HepG2 (cell line): ENCODE measurements around the gene TCF23. TPM values are rescaled to one million over a fixed set of nuclear protein-coding genes. Genes with fewer than 3 reads are reported as not detected.

Experiments used
- DNMT1 ChIP-seq: sonication (generic); formaldehyde crosslinking; IDR thresholded peaks from 2 replicates; pipeline ENCODE4 v1.5.1; 2020; ENCODE audit warnings: mild to moderate bottlenecking, missing genetic modification reagents
- GPBP1L1 ChIP-seq: sonication (generic); formaldehyde crosslinking; IDR thresholded peaks from 2 replicates; pipeline ENCODE4 v1.5.0; 2020; ENCODE audit warnings: mild to moderate bottlenecking, missing genetic modification reagents
- GTF2F1 ChIP-seq: fragments of 150-350 bp; IDR thresholded peaks from 2 replicates; pipeline ENCODE4 v1.6.1; 2014; ENCODE audit warnings: low read length
- KDM1A ChIP-seq: IDR thresholded peaks from 2 replicates; pipeline ENCODE4 v1.6.1; 2016; ENCODE audit warnings: missing compliant biosample characterization
- KDM5A ChIP-seq: fragments of 200-600 bp; sonication (generic); IDR thresholded peaks from 2 replicates; pipeline ENCODE4 v1.7.0; 2018; ENCODE audit warnings: antibody characterized with exemption, mild to moderate bottlenecking, low read length, borderline replicate concordance
- KMT2A ChIP-seq: sonication (generic); formaldehyde crosslinking; IDR thresholded peaks from 2 replicates; pipeline ENCODE4 v1.4.0; 2020; ENCODE audit warnings: missing genetic modification reagents
- LCORL ChIP-seq, 2 experiments: fragments of 450-650 bp in 1 of 2; sonication (generic) in 1 of 2; formaldehyde crosslinking in 1 of 2; IDR thresholded peaks; 2 replicates each; pipeline versions ENCODE4 v1.5.0 to v1.6.1; 2017 to 2020; ENCODE audit warnings: antibody characterized with exemption in 1 of 2, missing genetic modification reagents in 1 of 2
- MAX ChIP-seq: IDR thresholded peaks from 2 replicates; pipeline ENCODE4 v1.6.1; 2012; ENCODE audit warnings: inconsistent platforms
- NR1H2 ChIP-seq: sonication (generic); formaldehyde crosslinking; IDR thresholded peaks from 2 replicates; pipeline ENCODE4 v1.8.1; 2022; ENCODE audit warnings: low read depth, missing genetic modification reagents, borderline replicate concordance
- PAWR ChIP-seq: sonication (generic); formaldehyde crosslinking; IDR thresholded peaks from 2 replicates; pipeline ENCODE4 v1.4.0; 2020; ENCODE audit warnings: missing genetic modification reagents, mild to moderate bottlenecking, borderline replicate concordance
- PHF21A ChIP-seq: sonication (generic); formaldehyde crosslinking; IDR thresholded peaks from 2 replicates; pipeline ENCODE4 v1.5.0; 2020; ENCODE audit warnings: mild to moderate bottlenecking, missing genetic modification reagents
- RAD51 ChIP-seq: fragments of 450-650 bp; IDR thresholded peaks from 2 replicates; pipeline ENCODE4 v1.6.1; 2016; ENCODE audit warnings: borderline replicate concordance
- RXRB ChIP-seq: IDR thresholded peaks from 2 replicates; pipeline ENCODE4 v1.6.1; 2016; ENCODE audit warnings: borderline replicate concordance, missing genetic modification reagents, missing compliant biosample characterization
- SIX4 ChIP-seq: sonication (generic); formaldehyde crosslinking; IDR thresholded peaks from 2 replicates; pipeline ENCODE4 v1.4.0; 2020; ENCODE audit warnings: missing genetic modification reagents
- SMAD9 ChIP-seq: sonication (generic); formaldehyde crosslinking; IDR thresholded peaks from 2 replicates; pipeline ENCODE4 v1.5.1; 2020; ENCODE audit warnings: mild to moderate bottlenecking, missing genetic modification reagents
- SNRNP70 ChIP-seq: fragments of 200-400 bp; formaldehyde crosslinking; IDR thresholded peaks from 2 replicates; pipeline ENCODE4 v1.6.1; 2017; ENCODE audit warnings: mild to moderate bottlenecking, low read depth, low read length, moderate library complexity
- TAF1 ChIP-seq: sonication (generic); formaldehyde crosslinking; IDR thresholded peaks from 2 replicates; pipeline ENCODE4 v1.4.0; 2020; ENCODE audit warnings: missing genetic modification reagents
- TBX2 ChIP-seq: sonication (generic); formaldehyde crosslinking; IDR thresholded peaks from 2 replicates; pipeline ENCODE4 v1.5.0; 2020; ENCODE audit warnings: missing genetic modification reagents, mild to moderate bottlenecking, borderline replicate concordance
- XRCC5 ChIP-seq: fragments of 200-400 bp; formaldehyde crosslinking; optimal IDR thresholded peaks from 2 replicates; pipeline ENCODE3; 2017; ENCODE audit warnings: mild to moderate bottlenecking, low read length
- YY1 ChIP-seq: IDR thresholded peaks from 2 replicates; pipeline ENCODE4 v1.6.1; 2011; ENCODE audit warnings: low read length, low read depth, moderate library complexity, mild to moderate bottlenecking; ENCODE audit not compliant: insufficient read depth, insufficient replicate concordance
- ZNF136 ChIP-seq: sonication (generic); formaldehyde crosslinking; IDR thresholded peaks from 2 replicates; pipeline ENCODE4 v1.8.1; 2022; ENCODE audit warnings: low read depth, mild to moderate bottlenecking, moderate library complexity, missing genetic modification reagents
- ZNF224 ChIP-seq: sonication (generic); formaldehyde crosslinking; IDR thresholded peaks from 2 replicates; pipeline ENCODE4 v1.5.0; 2020; ENCODE audit warnings: mild to moderate bottlenecking, missing genetic modification reagents
- ZNF275 ChIP-seq: sonication (generic); formaldehyde crosslinking; IDR thresholded peaks from 2 replicates; pipeline ENCODE4 v1.8.0; 2022; ENCODE audit warnings: missing genetic modification reagents, mild to moderate bottlenecking, inconsistent platforms, borderline replicate concordance
- ZNF629 ChIP-seq: sonication (generic); formaldehyde crosslinking; conservative IDR thresholded peaks from 2 replicates; pipeline ENCODE4 v1.5.0; 2020; ENCODE audit warnings: missing genetic modification reagents
- ZSCAN20 ChIP-seq: sonication (generic); formaldehyde crosslinking; IDR thresholded peaks from 2 replicates; pipeline ENCODE4 v1.4.0; 2020; ENCODE audit warnings: missing genetic modification reagents, mild to moderate bottlenecking, borderline replicate concordance
- polyA plus RNA-seq, 8 experiments: library from polyadenylated mRNA; depleted of rRNA in 3 of 8; stranded (reverse) in 7 of 8; unstranded in 1 of 8; fragments of >200 nt; fragmentation: Illumina TruSeq in 4 of 8; extraction: Trizol in 4 of 8; gene quantifications; 2 replicates each; pipeline versions ENCODE4 v1.2.1 to v1.2.3, GENCODE V29; 2011 to 2016; ENCODE audit warnings: low read depth in 4 of 8, missing spikeins in 1 of 8, mixed read lengths in 1 of 8; ENCODE audit not compliant: insufficient read depth in 1 of 8
- total RNA-seq, 5 experiments: library from RNA; depleted of rRNA; stranded (reverse); fragments of >200 nt; fragmentation: Illumina TruSeq; extraction: Trizol; gene quantifications; 2 replicates each; pipeline ENCODE4 v1.2.3, GENCODE V29; 2016; ENCODE audit warnings: low read depth in 1 of 5
- TF ChIP-seq, protein P1 (sequence below): sonication (generic); formaldehyde crosslinking; IDR thresholded peaks from 2 replicates; pipeline ENCODE4 v1.5.1; 2020; ENCODE audit warnings: missing genetic modification reagents, mild to moderate bottlenecking, borderline replicate concordance

The TCF23 gene
- total and polyA plus RNA-seq, 2 of the 13 experiments (the other 11 are each of a cell fraction or from before 2014, with no cell fraction given): 0.02 to 1.4 TPM

- no peak; the same call in 1 of the 2 replicates for TF ChIP-seq TAF1 (CRISPR knock-in tag)
- TF ChIP-seq SMAD9 (CRISPR knock-in tag): peak; percentile 25; the same call in 1 of the 2 replicates
- TF ChIP-seq RAD51: no peak
- no peak for TF ChIP-seq GTF2F1
- no peak for TF ChIP-seq KDM1A (CRISPR knock-in tag)
- no peak; the same call in 1 of the 2 replicates for TF ChIP-seq RXRB (CRISPR knock-in tag)
- no peak for TF ChIP-seq XRCC5
- no peak for TF ChIP-seq ZNF224 (CRISPR knock-in tag)
- TF ChIP-seq SIX4 (CRISPR knock-in tag): no peak
- peak; percentile 75 for TF ChIP-seq TBX2
- peak; percentile 92 for TF ChIP-seq YY1
- TF ChIP-seq ZNF136 (CRISPR knock-in tag): no peak
- TF ChIP-seq LCORL (IDR thresholded peaks at IDR 0.05): no peak
- peak; percentile 33; the same call in 1 of the 2 replicates for TF ChIP-seq LCORL (CRISPR knock-in tag; IDR thresholded peaks at IDR 0.05)
- no peak for TF ChIP-seq KMT2A (CRISPR knock-in tag)
- TF ChIP-seq ZNF629 (CRISPR knock-in tag): no peak
- TF ChIP-seq PAWR (CRISPR knock-in tag): 0 out of 2 replicates have a peak, but pooled peaks have one; percentile 68
- peak; percentile 68 for TF ChIP-seq MAX
- no peak for TF ChIP-seq GPBP1L1 (CRISPR knock-in tag)
- no peak for TF ChIP-seq ZSCAN20 (CRISPR knock-in tag)
- TF ChIP-seq PHF21A: no peak
- TF ChIP-seq DNMT1 (CRISPR knock-in tag): peak; percentile 96; the same call in 1 of the 2 replicates
- TF ChIP-seq SNRNP70: no peak
- TF ChIP-seq NR1H2 (CRISPR knock-in tag): no peak
- 0 out of 2 replicates have a peak, but pooled peaks have one; percentile 37 for TF ChIP-seq ZNF275 (CRISPR knock-in tag)
- no peak for TF ChIP-seq KDM5A
- TF ChIP-seq, protein P1, sequence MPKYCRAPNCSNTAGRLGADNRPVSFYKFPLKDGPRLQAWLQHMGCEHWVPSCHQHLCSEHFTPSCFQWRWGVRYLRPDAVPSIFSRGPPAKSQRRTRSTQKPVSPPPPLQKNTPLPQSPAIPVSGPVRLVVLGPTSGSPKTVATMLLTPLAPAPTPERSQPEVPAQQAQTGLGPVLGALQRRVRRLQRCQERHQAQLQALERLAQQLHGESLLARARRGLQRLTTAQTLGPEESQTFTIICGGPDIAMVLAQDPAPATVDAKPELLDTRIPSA (CRISPR knock-in tag): no peak
Measured at GRCh38 chr2:27123302-27124150, 25.3 kb upstream of the TCF23 start, which contains the start of gene ABHD1 (continued).
